ENCODE measurements around the gene CITED4. TPM values are rescaled to one million over a fixed set of nuclear protein-coding genes. Genes with fewer than 3 reads are reported as not detected.

Gene CITED4
- total RNA-seq, 2 experiments from 2014 or later = 4.3 to 5.3 TPM

DNA sequence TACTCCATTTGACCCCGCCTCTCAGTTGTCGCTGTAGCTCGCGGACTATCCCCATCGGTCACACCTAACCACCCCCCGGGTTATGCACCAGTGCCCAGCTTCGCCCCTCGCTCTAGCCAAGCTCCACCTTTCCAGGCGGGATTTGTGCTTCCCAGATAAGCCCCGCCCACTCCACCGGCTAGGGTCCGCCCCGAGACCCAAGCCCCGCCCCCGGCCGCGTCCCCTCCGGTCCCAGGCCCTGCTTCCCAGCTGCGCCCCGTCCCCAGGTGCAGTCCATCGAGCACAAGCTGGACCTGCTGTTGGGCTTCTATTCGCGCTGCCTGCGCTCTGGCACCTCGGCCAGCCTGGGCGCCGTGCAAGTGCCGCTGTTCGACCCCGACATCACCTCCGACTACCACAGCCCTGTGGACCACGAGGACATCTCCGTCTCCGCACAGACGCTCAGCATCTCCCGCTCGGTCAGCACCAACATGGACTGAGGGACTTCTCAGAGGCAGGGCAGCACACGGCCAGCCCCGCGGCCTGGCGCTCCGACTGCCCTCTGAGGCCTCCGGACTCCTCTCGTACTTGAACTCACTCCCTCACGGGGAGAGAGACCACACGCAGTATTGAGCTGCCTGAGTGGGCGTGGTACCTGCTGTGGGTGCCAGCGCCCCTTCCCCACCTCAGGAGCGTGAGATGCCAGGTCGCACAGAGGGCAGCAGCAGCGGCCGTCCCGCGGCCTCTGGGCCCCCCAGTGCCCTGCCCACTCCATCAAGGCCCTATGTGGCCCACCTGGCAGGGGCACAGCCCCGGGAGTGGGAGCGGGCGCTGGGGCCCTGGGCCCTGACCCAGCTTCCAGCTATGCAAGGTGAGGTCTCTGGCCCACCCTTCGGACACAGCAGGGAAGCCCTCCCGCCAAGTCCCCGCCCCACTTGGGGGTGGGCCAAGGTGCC is 23.9 kb downstream of the CITED4 start:
- Mint-ChIP-seq H3K36me3 (no peaks in the 10 kb centered on the region), H3K4me1 (peaks cover 22% of the 10 kb centered on the region), H3K27me3 (no peaks in the 10 kb centered on the region), H3K9me3 (peaks cover 4% of the 10 kb centered on the region), H3K27ac (no peak overlapping the region), H3K4me3 (no peak overlapping the region)
- no peak for DNase-seq

DNA sequence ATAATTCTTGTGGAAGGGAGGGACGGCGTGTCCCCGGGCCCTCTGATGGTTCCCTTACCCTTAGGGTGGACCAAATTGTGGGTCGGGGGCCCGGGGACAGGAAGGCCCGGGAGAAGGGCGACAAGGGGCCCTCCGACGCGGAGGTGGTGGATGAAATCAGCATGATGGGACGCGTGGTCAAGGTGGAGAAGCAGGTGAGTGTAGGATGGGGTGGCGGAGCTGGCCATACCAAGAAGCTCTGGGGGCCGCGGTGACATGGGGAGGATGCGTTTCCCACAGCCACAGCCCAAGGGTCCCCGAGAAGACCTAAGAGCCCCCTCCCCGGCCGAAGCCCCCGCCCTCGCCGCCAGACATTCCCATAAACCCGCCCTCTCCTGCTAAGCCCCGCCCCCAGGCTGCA is 24.6 kb downstream of the CITED4 start:
- Mint-ChIP-seq H3K4me1 (peaks cover 22% of the 10 kb centered on the region), H3K27me3 (no peaks in the 10 kb centered on the region), H3K36me3 (no peaks in the 10 kb centered on the region), H3K4me3 (no peak overlapping the region), H3K27ac (no peak overlapping the region), H3K9me3 (peaks cover 3% of the 10 kb centered on the region)
- DNase-seq = no peak

DNA sequence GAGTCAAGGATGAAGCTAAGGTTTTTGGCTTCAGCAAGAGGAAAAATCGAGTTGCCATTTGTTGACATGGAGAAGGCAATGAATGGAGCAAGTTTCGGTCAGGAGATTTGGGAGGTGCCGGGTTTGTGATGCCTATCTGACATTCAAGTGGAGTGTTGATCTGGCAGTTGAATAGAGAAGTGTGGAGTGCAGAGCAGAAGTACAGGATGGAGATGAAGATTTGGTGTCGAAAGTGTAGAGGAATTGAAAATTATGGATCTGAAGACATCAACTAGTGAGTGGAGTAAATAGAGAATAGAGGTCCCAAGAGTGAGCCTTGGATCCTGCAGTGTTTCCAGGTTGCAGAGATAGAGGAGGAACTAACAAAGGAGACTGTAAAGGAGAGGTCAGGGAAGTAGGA is 25.9 kb downstream of the CITED4 start:
- Mint-ChIP-seq H3K36me3 (no peaks in the 10 kb centered on the region), H3K4me1 (peaks cover 20% of the 10 kb centered on the region), H3K4me3 (no peak overlapping the region), H3K27me3 (no peaks in the 10 kb centered on the region), H3K27ac (no peak overlapping the region), H3K9me3 (no peaks in the 10 kb centered on the region)
- DNase-seq = no peak

DNA sequence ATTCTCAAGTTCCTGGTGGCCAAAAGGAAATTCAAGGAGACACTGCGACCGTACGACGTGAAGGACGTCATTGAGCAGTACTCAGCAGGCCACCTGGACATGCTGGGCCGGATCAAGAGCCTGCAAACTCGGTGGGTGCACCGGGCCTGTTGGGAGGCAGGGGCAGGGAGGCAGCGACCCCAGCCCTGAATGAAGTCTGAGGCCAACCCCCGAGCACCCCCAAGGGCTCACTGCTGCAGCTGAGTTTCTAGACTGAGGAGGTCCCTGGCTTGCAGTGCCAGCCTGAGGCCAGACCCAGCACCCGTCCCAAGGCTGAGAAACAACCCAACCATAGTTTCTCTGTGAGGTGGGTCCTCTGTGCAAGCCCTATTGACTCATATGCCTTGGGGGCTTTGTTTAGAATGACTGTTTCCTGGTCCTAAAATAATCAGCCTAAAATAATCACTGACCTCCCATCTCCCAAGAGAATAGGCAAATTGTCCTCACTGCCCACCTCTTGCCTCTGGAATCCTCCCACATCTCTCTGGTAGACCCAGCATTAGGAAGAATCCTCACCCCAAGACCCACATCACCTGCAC is 27.1 kb downstream of the CITED4 start:
- Mint-ChIP-seq H3K4me3 (no peak overlapping the region), H3K4me1 (peaks cover 8% of the 10 kb centered on the region), H3K36me3 (no peaks in the 10 kb centered on the region), H3K27me3 (no peaks in the 10 kb centered on the region), H3K27ac (no peak overlapping the region), H3K9me3 (no peaks in the 10 kb centered on the region)
- DNase-seq = no peak

DNA sequence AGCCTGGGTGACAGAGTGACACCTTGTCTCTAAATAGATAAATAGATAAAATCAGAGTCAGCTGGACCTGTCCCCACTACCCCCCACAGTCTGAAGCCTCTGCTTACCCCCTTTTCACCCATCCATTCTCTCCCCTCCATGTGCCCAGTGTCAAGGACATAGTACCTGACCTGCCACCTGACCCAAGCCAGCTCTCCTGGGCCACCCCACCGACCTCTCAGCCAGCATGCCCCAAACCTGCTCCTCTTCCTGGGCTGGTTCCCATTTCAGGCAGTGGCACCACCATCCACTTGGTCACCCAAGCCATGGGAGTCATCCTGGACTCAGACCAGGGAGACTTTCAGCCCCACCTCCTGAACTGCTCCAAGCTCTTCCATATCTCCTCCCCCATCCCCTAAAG is 28.2 kb downstream of the CITED4 start:
- no peak overlapping the region for H3K4me3 Mint-ChIP-seq
- H3K27me3 Mint-ChIP-seq = no peaks in the 10 kb centered on the region
- H3K9me3 Mint-ChIP-seq = no peaks in the 10 kb centered on the region
- peaks cover under 1% of the 10 kb centered on the region for H3K4me1 Mint-ChIP-seq
- no peaks in the 10 kb centered on the region for H3K36me3 Mint-ChIP-seq
- no peak overlapping the region for H3K27ac Mint-ChIP-seq
- no peak for DNase-seq

DNA sequence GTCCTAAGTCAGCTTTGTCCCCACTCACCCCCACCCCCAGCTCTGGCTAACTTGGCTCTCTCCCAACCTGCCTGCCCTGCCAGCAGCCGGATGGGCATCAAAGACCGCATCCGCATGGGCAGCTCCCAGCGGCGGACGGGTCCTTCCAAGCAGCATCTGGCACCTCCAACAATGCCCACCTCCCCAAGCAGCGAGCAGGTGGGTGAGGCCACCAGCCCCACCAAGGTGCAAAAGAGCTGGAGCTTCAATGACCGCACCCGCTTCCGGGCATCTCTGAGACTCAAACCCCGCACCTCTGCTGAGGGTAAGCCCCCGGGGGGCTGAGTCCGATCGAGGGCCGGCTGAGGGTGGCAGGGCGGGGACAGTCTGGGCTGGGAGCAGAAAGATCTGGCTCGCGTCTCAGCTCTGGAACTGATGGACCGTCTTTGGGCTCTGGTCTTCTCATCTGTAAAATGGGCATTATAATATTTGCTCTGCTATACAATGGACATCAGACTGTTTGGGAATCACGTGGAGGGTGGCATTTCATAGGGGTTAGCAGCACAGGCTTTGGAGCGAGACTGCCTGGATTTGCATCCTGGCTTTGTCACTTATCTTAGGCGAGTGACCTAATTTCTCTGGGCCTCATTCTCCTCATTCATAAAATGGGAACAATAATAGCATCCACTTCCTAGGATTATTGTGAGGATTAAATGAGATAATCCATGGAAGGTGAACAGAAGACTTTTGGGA is 31.0 kb downstream of the CITED4 start:
- H3K4me1 Mint-ChIP-seq = peaks cover 3% of the 10 kb centered on the region
- H3K36me3 Mint-ChIP-seq = no peaks in the 10 kb centered on the region
- H3K27me3 Mint-ChIP-seq = no peaks in the 10 kb centered on the region
- H3K9me3 Mint-ChIP-seq = no peaks in the 10 kb centered on the region
- H3K27ac Mint-ChIP-seq = no peak overlapping the region
- no peak overlapping the region for H3K4me3 Mint-ChIP-seq
- no peak for DNase-seq

DNA sequence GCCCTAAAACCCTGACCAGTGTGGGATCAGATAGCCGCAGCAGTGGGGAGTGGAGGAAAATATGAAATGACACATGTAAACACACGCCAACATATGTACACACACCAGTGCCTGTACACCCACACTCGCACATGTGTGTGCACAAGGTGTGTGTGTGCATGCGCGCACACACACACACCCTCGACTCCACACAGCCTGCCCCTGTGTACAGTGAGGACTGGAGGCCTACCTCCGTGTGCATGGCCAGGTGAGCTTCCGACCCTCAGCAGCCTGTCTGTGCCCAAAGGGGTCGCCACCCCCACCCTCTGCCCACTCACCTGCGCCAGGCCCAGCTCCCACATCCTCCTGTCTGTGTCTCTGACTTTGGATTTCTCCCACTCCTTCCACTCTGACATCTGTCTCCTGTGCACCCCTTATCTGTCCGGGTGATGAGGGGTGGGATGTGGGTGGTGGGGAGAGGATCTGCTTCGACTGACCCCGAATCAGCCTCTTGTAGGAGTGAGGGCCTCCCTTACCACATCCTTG is 31.7 kb downstream of the CITED4 start:
- no peaks in the 10 kb centered on the region for H3K27me3 Mint-ChIP-seq
- H3K9me3 Mint-ChIP-seq = no peaks in the 10 kb centered on the region
- no peak overlapping the region for H3K4me3 Mint-ChIP-seq
- H3K27ac Mint-ChIP-seq = no peak overlapping the region
- peaks cover 9% of the 10 kb centered on the region for H3K4me1 Mint-ChIP-seq
- H3K36me3 Mint-ChIP-seq = no peaks in the 10 kb centered on the region
- DNase-seq = no peak

DNA sequence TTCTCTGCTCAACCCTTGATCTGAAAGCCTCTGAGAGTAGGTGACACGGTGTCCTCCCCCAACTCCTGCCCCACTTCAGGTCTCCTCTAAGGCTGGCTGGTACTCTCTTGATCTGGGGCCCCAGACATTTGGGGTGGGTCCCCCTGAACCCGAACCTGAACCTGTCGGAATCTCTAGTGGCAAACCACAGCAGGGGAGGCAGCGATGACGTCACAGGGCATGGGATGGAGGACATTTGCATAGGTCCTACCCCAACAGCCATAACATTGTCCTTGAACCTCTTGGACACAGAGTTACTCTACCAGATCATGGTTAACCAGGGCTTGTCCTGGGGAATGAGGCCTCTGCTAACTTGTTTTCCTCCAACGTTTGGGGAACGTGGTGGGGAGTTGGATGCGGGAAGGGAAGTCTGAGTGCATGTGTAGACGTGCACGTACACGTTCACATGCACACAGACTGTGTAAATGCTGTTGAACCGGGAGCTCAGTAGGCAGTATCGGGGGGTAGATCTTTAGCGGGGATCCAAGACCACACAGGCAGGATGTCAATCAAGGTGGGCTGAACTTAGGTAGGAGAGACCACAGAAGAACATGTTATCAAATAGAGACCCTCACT is 32.4 kb downstream of the CITED4 start:
- Mint-ChIP-seq H3K4me1 (peaks cover 16% of the 10 kb centered on the region), H3K27ac (no peak overlapping the region), H3K9me3 (no peaks in the 10 kb centered on the region), H3K27me3 (no peaks in the 10 kb centered on the region), H3K36me3 (no peaks in the 10 kb centered on the region), H3K4me3 (no peak overlapping the region)
- no peak for DNase-seq

DNA sequence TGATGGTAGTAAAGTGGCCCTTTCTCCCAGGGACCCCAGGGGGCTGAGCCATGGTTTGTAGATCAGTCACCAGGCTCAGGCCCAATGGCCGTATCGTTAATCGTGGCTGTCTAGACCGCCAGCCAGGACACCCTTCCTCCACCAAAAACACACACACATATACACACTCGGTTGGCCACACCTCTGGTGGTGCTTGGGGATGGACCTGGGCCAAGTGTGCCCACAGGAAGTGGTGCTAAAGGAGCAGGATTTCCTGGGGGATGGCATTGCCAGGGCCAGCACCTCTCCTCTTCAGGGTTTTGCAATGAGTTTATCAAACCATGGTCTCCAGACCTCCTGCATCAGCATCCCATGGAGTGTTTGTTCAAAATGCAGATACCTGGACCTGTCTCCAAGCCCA is 36.2 kb downstream of the CITED4 start:
- Mint-ChIP-seq H3K4me3 (no peak overlapping the region), H3K4me1 (peaks cover 17% of the 10 kb centered on the region), H3K27me3 (no peaks in the 10 kb centered on the region), H3K27ac (no peak overlapping the region), H3K9me3 (no peaks in the 10 kb centered on the region), H3K36me3 (no peaks in the 10 kb centered on the region)
- DNase-seq = no peak

DNA sequence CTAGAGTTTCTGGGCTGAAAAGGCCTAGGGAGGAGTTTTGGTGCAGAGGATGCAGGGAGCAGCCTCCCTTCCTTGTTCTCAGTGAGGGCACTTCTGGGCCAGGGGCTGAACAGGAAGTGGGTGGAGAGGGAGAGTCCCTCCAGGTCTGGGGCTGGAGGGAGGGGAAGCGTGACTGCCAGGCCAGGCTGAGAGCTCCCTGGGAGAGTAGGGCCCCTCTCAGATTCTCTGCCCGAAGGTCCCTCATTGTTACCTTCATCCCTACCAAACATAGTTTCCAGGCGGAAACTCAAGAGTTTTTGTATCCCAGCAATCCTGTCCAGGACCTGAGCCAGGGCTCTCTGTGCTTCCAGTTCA is 36.8 kb downstream of the CITED4 start:
- Mint-ChIP-seq H3K27me3 (no peaks in the 10 kb centered on the region), H3K4me1 (peaks cover 17% of the 10 kb centered on the region), H3K27ac (no peak overlapping the region), H3K4me3 (no peak overlapping the region), H3K9me3 (no peaks in the 10 kb centered on the region), H3K36me3 (no peaks in the 10 kb centered on the region)
- peak; percentile 19 for DNase-seq

DNA sequence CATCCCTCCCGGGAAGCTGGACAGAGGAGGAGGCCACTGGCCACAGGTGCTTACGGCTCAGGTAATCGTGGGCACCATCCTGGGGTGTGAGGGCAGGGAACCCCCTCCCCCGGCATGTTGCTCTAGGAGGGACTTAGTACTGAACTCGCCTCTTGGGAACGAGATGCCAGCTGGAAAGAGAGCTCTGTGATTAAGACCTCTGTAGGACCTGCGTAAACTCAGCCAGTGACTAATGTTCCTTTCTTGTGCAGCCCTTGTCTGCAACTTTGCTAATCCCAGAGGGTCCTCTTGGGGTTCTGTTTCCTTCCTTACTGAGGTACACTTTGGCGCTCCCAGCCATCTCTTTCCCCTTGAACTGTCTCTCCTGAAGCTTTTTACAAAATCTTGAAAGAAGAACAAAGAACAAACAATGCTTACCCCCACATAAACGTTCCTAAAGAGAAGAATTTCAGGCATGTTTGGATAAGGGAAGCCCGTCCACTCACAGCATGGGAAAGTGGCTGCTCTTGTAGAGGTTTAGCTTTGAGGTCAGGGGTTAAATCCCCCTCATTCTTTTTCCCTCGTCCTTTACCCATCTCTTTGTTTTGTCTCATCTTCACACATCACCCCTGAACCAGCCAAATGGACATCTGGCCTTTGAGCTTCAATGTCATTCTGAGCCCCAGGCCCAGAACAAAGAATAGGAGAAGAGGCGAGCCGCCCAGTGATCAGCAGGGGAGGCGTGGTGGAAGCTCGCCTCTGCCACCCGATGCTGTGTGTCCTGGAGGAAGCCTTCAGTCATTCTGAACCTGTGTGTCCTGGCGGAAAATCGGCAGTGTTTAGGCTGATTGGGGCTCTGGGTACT is 37.4 kb downstream of the CITED4 start:
- Mint-ChIP-seq H3K4me3 (no peak overlapping the region), H3K9me3 (no peaks in the 10 kb centered on the region), H3K27ac (no peak overlapping the region), H3K27me3 (no peaks in the 10 kb centered on the region), H3K4me1 (peaks cover 17% of the 10 kb centered on the region), H3K36me3 (no peaks in the 10 kb centered on the region)
- DNase-seq = no peak

DNA sequence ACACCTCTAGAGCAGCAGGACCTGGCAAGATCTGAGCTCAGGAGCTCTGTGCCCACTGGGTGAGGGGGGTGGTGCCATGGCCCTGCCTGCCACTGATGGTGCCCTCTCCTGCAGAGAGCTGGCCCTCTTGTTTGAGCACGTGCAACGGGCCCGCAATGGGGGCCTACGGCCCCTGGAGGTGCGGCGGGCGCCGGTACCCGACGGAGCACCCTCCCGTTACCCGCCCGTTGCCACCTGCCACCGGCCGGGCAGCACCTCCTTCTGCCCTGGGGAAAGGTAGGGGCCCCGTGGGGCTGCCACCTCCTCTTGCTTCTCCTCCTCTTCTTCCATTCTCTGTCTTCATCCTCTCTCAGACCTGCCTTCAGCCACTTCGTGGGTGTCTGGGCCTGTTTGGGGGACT is 38.2 kb downstream of the CITED4 start:
- Mint-ChIP-seq H3K36me3 (no peaks in the 10 kb centered on the region), H3K4me1 (peaks cover 20% of the 10 kb centered on the region), H3K9me3 (no peaks in the 10 kb centered on the region), H3K27me3 (peaks cover 3% of the 10 kb centered on the region), H3K27ac (no peak overlapping the region), H3K4me3 (no peak overlapping the region)
- DNase-seq = no peak

DNA sequence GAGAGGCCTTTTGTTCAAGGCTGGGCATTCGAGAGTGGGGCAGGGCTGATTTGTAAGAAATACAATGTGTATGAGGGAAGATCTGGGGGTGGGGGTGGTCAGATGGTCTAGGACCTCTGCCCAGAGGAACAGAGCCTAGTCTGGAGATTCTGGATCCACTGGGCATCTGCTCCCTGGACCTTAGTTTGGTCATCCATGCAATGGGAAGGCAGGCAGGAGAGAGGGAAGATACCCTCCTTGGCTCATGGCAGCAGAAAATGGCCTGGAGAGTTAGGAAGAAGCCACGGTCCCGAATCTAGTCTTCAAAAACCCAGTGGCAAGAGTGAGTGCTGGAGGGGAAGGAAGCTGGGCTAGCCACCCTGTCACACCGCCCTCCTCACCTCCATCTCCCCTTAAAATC is 38.8 kb downstream of the CITED4 start:
- Mint-ChIP-seq H3K27ac (no peak overlapping the region), H3K36me3 (no peaks in the 10 kb centered on the region), H3K4me3 (no peak overlapping the region), H3K27me3 (peaks cover 3% of the 10 kb centered on the region), H3K4me1 (peaks cover 25% of the 10 kb centered on the region), H3K9me3 (no peaks in the 10 kb centered on the region)
- DNase-seq = no peak

DNA sequence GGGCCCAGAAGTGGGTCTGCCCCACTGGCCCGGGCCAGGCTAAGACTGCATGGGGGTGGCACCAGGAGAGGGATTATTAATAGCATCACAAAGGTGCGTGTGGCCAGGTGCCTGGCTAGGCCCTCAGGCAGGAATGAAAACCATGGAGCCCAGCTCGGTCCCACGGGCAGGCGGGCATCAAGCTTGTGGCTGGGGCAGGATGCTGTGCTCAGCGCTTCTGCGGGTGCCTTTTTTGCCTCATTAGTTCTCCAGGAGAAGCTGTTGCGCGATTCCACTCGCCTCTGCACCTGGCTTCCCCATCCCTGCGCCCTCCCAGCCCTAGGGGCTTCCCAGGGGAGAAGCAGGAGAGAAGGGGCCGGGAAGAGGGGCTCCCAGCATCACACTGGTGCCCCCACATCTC is 39.3 kb downstream of the CITED4 start:
- H3K36me3 Mint-ChIP-seq = no peaks in the 10 kb centered on the region
- H3K9me3 Mint-ChIP-seq = no peaks in the 10 kb centered on the region
- H3K4me3 Mint-ChIP-seq = no peak overlapping the region
- H3K4me1 Mint-ChIP-seq = peaks cover 26% of the 10 kb centered on the region
- H3K27ac Mint-ChIP-seq = no peak overlapping the region
- no peak for DNase-seq
- peaks cover 3% of the 10 kb centered on the region for H3K27me3 Mint-ChIP-seq
